ENCODE data around the gene KCNJ11. TPM values are rescaled to one million over a fixed set of nuclear protein-coding genes. Genes with fewer than 3 reads are reported as not detected.

KCNJ11 gene
- total RNA-seq, result 1 to 10 TPM in 2 of 3 donors, under 1 TPM in 1; 0.80 to 5.0 (median 4.9) TPM

GRCh38 chr11:17388609-17389210 is at the start of gene KCNJ11:
Gene KCNJ11 (minus strand): TSS chr11:17388659. CDS start chr11:17388091, 568 bp downstream.
- no peaks in the 10 kb centered on the region for H3K9me3 ChIP-seq
- no peaks in the 10 kb centered on the region for H3K36me3 ChIP-seq
- H3K4me1 ChIP-seq, result no peaks in the 10 kb centered on the region
- intact Hi-C loops (cut with DNase I; ENCODE audit: low total_unique reads), result loop anchor here (5.0 kb wide), 1 partner anchor 114 kb away; no protein-coding TSS in a partner anchor
- TF ChIP-seq CTCF (IDR thresholded peaks at IDR 0.05) (no peak), POLR2A (IDR thresholded peaks at IDR 0.05) (no peak), POLR2AphosphoS5 (IDR thresholded peaks at IDR 0.05) (no peak)
- peak within 1 kb of the TSS; percentile 38 to 76 (median 56) for H3K4me3 ChIP-seq
- DNase-seq (ENCODE audit: low spot score in 2 of 2), result no peak
- H3K27ac ChIP-seq, result peak within 1 kb of the TSS; percentile 80 to 81
- H3K27me3 ChIP-seq, result no peaks in the 10 kb centered on the region

DNA sequence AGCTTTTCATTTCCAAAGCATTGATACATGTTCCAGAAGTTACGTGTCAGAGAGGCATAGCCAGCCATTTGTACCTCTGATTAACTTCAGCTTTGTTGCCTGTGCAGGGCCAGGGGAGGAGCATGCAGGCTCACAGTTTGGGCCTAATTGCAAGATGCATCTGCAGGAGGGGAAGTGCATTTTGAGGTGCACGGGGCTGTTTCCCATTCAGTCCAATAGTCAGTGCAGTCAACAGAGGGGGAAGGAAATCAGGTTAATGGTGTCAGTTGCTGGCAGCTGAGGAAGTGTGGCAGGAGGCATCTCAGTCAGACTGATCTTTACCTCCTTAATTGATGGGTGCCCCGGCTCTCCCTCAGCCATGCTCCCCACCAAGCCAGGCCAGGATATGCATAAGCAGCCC is 48.9 kb upstream of the KCNJ11 start:
- Histone ChIP-seq H3K27me3 (no peaks in the 10 kb centered on the region), H3K4me3 (no peak overlapping the region), H3K9me3 (no peaks in the 10 kb centered on the region), H3K4me1 (no peaks in the 10 kb centered on the region), H3K27ac (no peak overlapping the region), H3K36me3 (no peaks in the 10 kb centered on the region)
- no peak for DNase-seq (ENCODE audit: low spot score in 2 of 2)
- intact Hi-C loops (cut with DNase I; ENCODE audit: low total_unique reads), result no loop called here
- TF ChIP-seq CTCF (IDR thresholded peaks at IDR 0.05) (no peak), POLR2AphosphoS5 (IDR thresholded peaks at IDR 0.05) (no peak), POLR2A (IDR thresholded peaks at IDR 0.05) (no peak)

DNA sequence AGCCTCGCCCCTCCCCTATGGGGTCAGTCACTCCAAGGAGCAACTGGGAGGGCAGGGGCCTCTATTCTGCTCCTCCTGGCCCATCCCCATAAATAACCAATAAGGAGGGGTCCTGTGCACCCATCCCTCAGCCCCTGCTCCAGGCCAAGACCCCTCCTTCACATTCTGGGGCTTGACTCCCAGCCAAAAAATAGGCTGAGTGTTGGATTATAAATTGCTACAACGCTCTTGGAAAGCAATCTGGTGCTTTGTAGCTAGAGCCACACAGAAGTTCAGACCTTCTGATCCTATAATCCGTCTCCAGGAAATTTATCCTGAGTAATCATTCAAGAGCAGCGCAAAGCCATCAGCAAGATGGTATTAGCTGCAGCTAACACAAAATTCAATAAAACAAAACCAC is 45.6 kb upstream of the KCNJ11 start:
- no peaks in the 10 kb centered on the region for H3K4me1 ChIP-seq
- H3K27ac ChIP-seq, result no peak overlapping the region
- no peak overlapping the region for H3K4me3 ChIP-seq
- H3K27me3 ChIP-seq, result no peaks in the 10 kb centered on the region
- intact Hi-C loops (cut with DNase I; ENCODE audit: low total_unique reads), result no loop called here
- TF ChIP-seq POLR2AphosphoS5 (IDR thresholded peaks at IDR 0.05) (no peak), POLR2A (IDR thresholded peaks at IDR 0.05) (no peak), CTCF (IDR thresholded peaks at IDR 0.05) (no peak)
- no peaks in the 10 kb centered on the region for H3K9me3 ChIP-seq
- no peaks in the 10 kb centered on the region for H3K36me3 ChIP-seq
- DNase-seq (ENCODE audit: low spot score in 2 of 2), result no peak

DNA sequence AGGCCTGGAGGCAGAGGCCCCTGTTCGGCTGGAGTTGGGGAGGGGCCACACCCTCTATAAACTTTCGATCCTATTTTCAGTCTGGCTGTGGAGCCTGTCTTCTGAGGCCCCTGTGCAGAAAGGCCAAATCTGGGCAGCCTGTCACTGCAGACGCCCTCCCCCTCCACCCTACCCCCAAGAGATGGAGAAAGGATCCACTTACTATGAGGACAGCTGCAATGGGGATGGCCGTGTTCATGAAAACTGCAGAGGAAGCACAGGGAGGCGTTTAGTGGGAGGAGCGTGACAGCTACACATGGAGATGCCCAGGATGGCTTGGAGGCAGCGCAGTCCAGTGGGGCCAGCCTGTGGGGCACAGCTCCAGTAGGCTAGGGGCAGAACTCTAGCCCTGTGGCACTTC is 43.5 kb upstream of the KCNJ11 start:
- H3K4me3 ChIP-seq, result no peak overlapping the region
- no peaks in the 10 kb centered on the region for H3K9me3 ChIP-seq
- TF ChIP-seq CTCF (IDR thresholded peaks at IDR 0.05) (no peak), POLR2AphosphoS5 (IDR thresholded peaks at IDR 0.05) (no peak), POLR2A (IDR thresholded peaks at IDR 0.05) (no peak)
- no peak overlapping the region for H3K27ac ChIP-seq
- no peaks in the 10 kb centered on the region for H3K4me1 ChIP-seq
- no peaks in the 10 kb centered on the region for H3K27me3 ChIP-seq
- intact Hi-C loops (cut with DNase I; ENCODE audit: low total_unique reads), result no loop called here
- DNase-seq (ENCODE audit: low spot score in 2 of 2), result no peak
- no peaks in the 10 kb centered on the region for H3K36me3 ChIP-seq

DNA sequence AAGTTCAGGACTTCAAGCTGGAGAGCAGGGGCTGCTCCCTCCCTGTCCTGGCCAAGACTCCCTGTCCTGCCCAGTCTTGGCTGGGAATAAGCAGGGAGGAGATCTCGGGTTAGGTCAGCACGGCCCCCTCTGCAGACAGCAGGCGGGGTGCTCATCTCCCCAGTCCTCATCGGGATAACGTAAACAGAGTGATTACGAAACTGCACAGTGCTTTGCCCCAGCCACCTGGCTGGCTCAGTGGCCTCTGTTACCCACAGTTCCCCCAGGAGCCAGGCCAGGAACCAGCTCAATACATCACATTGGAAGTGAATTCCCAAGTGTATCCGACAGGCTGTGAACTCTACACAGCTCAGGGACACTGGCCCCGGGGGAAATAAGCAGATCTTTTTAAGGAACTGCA is 42.7 kb upstream of the KCNJ11 start:
- H3K27ac ChIP-seq, result peak overlapping the region in 1 of 2 donors; percentile 32
- H3K9me3 ChIP-seq, result no peaks in the 10 kb centered on the region
- intact Hi-C loops (cut with DNase I; ENCODE audit: low total_unique reads), result no loop called here
- H3K4me3 ChIP-seq, result no peak overlapping the region
- no peak for DNase-seq (ENCODE audit: low spot score in 2 of 2)
- H3K36me3 ChIP-seq, result no peaks in the 10 kb centered on the region
- no peaks in the 10 kb centered on the region for H3K27me3 ChIP-seq
- TF ChIP-seq POLR2AphosphoS5 (IDR thresholded peaks at IDR 0.05) (no peak), CTCF (IDR thresholded peaks at IDR 0.05) (no peak), POLR2A (IDR thresholded peaks at IDR 0.05) (no peak)
- no peaks in the 10 kb centered on the region for H3K4me1 ChIP-seq
